GM18520 (cell line): ENCODE results near the gene USP46.

Experiments
- ATAC-seq: cut with Tn5 transposase; IDR thresholded peaks from one replicate; pipeline ENCODE4 v1.9.1; 2021; ENCODE audit not compliant: unreplicated experiment

USP46 gene

GRCh38 chr4:52657618-52658501 lies 1.2 kb downstream of the USP46 start:
- ATAC-seq, result no peak

- ATAC-seq, result no peak
These were observed 1.8 kb downstream of the USP46 start for GRCh38 chr4:52657292-52657617.

DNA sequence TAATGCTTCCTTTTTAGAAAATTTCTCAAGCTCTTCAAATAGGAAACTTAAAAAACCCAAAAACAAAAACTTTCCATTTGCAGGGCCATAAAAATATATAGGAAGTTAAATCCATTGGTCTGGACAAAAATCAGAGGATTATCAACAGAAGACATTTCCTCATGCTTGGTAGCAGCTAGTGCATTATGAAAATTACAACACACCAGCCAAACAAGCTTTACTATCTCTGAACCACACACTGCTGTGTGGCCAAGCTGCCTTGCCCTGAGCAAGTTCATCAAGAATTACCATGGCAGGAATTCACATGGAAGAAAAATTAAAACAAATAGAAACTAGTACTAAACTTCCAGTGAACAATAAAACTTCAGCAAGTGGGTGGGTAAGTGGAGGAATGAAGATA lies 3.6 kb downstream of the USP46 start:
- no peak for ATAC-seq

GRCh38 chr4:52651996-52652672 lies 7.0 kb downstream of the USP46 start:
- no peak for ATAC-seq

GRCh38 chr4:52648836-52649235 lies 10.3 kb downstream of the USP46 start:
- no peak for ATAC-seq

GRCh38 chr4:52646741-52647140 lies 12.4 kb downstream of the USP46 start:
- ATAC-seq, result no peak

DNA sequence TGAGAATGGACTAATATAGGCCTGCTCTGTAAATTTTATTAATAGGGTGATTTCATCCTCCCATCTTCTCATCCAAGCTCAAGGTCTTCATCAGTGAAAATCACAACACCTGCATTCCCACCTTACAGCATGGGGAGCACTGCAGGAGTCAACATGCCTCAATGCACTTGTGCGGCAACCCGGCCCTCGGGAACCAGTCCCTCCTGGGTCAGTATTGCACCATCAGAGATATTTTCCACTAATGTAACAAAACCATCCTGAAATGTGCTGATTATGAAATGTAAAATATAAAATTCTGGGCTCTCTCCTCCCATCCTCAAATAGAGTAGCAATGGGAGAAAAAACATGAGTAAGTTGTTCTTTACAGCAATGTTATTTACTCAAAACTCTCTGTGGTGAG lies 13.0 kb downstream of the USP46 start:
- no peak for ATAC-seq

DNA sequence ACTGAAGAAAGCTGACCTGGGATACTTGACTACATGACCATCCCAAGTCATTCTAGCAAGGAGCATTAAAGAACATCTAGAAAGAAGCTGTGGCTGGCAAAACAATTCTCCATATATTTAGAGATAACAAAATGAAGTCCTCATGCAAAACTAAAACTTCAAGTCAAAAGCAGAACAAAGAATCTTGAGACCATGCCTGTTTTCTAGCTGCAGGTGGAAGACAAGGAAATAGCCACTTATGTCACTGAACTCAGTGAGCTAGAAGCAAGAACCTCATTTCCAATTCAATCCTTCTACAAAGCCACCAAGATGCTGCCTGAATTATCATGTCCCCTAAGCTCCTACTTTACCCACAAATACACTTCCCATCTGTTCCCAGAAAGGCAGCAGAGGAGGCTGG lies 13.8 kb downstream of the USP46 start:
- ATAC-seq, result no peak

DNA sequence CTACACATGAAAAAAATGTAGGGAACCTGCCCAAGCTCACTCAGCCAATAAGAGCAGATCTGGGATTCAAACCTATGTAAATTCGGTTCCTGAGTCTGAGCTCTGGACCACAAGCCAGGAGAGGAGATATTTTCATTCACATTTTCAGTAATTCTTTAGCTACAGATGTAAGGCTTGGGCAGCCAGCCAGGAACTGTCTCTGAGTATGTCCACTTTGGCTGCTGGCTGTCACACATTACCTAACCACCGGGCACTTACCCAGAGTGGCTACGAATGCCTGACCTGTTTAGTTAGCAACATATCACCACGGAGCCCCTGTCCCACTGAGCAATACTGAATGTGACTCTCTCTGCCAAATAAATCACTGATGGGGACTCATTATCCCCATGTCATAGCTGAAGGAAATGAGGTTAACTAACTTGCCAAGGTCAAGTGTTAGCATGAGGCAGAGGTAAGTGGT lies 15.3 kb downstream of the USP46 start:
- ATAC-seq, result no peak

DNA sequence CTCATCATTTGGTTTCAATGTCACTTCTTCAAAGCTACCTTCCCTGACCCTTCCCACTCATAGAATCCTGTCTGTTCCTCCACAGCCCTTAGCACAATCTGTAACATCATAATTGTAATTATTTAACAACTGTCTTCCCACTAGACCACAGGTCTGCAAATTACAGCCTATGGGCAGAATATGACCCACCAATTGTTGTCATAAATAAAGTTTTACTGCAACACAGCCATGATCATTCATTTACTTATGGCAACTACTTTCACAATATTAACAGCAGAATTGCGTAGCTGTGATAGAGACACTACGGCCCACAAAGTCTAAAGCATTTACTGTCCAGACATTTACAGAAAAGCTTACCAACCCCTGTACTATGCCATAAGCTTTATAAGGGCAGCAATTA lies 15.9 kb downstream of the USP46 start:
- no peak for ATAC-seq

DNA sequence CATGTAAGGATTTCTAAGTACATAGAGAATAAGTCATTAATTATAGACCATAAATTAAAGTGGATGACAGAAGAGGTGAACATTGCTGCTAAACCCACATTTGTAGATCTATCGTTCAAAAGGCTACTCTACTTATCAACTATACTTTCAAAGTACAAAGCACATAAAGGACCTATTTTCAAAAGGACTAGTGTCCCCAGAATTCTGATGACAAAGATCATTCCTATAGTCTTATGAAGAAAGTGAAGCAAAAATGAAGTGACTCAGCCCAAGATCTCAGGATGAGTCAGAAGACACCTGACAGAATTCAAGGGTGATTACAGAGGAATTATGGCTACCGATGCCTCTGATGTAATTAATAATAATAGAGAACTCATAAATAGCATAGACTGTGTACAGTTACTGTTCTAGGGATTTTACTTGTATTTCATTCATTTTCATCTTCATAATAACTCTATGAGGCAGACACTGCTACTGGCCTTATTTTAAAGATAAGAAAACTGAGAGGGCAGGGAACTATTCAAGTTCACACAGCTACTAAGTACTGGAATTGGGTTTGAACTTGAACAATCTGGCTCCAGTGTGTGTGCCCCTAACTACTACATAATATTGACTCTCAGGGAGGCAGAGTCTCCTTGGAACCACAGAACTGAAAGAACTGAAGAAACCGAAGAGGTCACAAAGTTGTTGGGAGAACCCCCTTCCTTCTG lies 17.1 kb downstream of the USP46 start:
- ATAC-seq, result peak; percentile 97

DNA sequence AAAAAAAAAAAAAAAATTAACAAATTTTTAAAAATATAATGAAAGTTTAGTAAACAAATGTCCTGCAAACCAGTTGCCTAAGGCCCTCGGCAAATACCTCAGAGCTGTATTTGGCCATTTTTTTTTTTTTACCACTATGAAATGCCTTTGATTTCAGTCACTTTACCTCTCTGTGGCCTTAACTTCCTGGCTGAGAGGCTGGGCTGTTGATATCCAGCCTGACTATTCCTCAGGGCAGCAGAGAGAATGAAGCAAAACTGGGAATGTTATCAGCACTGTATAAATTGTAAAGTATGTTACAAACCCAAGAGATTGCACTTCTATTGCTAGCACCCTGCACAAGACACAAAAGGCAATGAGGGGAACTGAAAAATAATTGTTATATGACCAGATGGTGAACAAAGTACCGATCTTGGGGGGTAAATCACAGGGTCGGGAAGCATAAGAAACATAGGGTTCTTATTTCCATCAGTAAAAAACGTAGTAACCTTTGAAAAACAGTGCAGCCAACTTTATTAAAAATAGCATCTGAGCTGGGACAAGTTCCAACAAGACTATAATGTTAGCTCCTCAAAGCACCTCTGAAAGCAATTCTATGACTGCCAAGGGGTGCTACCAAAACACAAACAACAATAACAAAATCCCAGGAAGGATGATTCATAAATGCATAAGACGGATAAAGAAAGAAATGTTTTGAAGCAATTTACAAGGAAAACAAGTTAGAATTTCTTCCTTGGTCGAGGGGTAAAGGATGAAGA lies 18.1 kb downstream of the USP46 start:
- no peak for ATAC-seq

DNA sequence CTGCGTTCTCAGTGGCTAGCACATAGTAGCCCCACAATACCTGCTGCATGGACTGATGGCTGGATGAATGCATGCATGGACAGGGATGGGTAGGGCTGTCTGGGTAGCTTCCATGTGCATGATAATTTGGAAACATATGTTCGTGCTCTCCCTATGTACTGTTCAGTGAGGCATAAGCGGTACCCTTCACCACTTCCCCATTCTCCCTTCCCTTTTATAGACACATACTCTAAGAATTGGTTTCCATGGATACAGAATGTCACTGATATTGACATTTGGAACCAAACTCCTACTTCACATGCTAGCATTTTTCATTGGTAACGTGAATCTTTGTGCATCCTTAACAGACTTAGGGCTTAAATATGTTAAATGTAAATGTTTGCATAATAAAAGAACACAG lies 20.4 kb downstream of the USP46 start:
- ATAC-seq, result no peak

DNA sequence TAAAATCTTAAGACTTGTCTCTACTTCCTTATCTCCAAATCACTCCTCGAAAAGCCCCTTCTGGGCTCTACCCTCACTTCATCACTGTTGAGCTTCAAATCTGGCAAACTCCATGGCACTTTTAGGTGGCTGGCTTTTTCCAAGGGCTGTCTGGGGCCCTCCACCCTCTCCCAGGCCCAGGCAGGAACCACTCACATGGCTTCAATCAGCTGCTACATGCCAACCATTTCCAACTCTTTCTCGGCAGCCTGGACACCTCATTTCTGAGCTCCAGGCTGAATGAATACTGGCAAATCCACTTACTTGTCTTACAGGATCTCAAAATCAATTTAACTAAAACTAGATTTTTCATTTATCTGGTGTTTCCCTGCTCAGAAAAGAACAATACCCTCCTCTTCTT lies 22.0 kb downstream of the USP46 start:
- no peak for ATAC-seq

- ATAC-seq, result no peak
These were observed 23.5 kb downstream of the USP46 start for GRCh38 chr4:52635560-52635959.

DNA sequence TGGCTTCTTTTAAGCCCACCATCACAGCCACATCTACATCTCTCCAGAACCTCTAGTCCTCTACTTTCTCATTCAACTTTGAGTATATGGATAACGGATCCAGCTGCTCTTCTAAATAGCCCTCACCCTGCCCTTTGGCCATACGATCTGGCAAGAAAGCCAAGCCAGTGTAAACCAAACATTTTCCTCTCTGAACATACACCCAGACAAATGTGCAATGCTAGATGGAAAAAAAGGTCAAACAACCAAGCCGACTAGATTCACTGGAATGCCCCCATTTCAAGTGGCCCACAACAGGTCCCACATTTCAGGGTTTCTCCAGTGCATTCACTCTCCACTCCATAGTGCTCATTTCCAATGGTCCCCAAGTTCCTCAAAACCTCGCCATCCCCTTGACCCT lies 24.0 kb downstream of the USP46 start:
- no peak for ATAC-seq

GRCh38 chr4:52633846-52634245 lies 25.3 kb downstream of the USP46 start:
- no peak for ATAC-seq

DNA sequence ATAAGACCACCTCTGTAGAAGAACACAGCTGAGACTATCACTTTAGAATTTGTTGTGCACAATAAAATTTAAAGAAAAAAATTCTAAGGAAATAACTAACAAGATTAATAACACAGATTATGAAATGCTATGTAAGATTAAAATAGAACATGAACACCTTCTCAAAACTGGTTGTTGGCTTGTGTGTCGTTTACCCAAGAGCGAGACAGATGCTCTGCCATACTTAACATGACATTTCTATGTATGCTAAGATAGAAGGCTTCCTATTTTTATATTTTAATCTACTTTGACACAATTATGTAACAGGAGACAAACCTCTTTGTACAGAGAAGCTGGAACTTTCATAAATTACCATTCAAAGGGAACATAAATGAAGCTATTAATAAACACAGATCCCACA lies 30.1 kb downstream of the USP46 start:
- no peak for ATAC-seq

DNA sequence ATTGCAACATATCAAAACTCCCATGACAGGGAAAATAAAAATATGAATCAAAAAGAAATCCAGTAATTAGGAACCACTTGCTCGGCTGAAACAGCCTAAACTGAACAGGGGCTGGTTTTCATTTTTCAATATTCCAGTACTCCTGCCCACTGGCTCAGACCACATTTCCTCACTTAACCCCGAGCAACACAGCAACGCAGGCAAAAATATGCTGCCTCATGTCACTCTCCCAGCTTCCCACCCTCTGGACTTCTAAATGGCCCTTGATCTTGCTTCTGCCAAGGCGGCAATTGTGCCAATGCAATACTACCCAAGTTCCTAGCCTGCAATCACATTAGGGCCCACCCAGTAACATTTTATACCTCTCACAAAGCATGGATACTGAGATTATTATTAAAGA lies 30.6 kb downstream of the USP46 start:
- ATAC-seq, result no peak

- ATAC-seq, result no peak
These were observed 31.2 kb downstream of the USP46 start for GRCh38 chr4:52627876-52628275.

DNA sequence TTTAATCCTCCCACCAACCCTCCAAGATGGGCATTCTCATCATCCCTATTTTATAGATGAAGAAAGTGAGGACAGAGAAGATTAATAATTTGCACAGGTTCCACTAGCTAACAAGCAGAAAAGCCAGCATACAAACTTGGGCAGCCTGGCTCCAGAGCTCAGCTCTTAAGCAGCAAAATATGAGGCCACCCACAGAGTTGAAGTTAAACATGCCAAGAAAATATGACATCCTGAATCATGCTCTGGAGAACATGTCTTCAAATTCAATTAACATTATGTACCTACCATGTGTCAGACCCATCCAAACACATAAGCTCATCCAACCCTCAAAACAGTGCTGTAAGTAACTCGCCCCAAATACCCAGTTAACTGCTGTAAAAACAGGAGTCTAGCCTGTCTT lies 33.9 kb downstream of the USP46 start:
- ATAC-seq, result no peak
